Activated gamma-delta T cell (primary cell): ENCODE data around the gene PPIL1.
"Not testable (repeated sequence)": the region's sequence is repeated elsewhere in the genome, so short reads cannot be mapped to it uniquely, and the experiment has no call there.

Experiments used
- DNase-seq: peaks from one replicate; lab custom pipeline; 2025; lab: John Stamatoyannopoulos, UW
- total RNA-seq, 2 donors: gene quantifications; one replicate each; lab custom pipeline; 2026; lab: John Stamatoyannopoulos, UW

Gene PPIL1
- 15.2 to 16.2 reads per million in 2 donors for total RNA-seq

- peak; percentile 38 for DNase-seq
Observed at GRCh38 chr6:36874443-36875249, at the start of gene PPIL1. Gene PPIL1, minus strand, starts transcription at chr6:36874803. Its CDS starts 31 bp downstream, at chr6:36874772.

- no peak for DNase-seq
Observed at GRCh38 chr6:36924131-36924530, 49.5 kb upstream of the PPIL1 start.

- DNase-seq = no peak
Observed at GRCh38 chr6:36920546-36920945, 45.9 kb upstream of the PPIL1 start.

GRCh38 chr6:36920049-36920448 lies 45.4 kb upstream of the PPIL1 start:
- no peak for DNase-seq

GRCh38 chr6:36917541-36918193 lies 43.1 kb upstream of the PPIL1 start:
- DNase-seq = no peak

GRCh38 chr6:36916126-36916525 lies 41.5 kb upstream of the PPIL1 start:
- DNase-seq = no peak

GRCh38 chr6:36915599-36915998 lies 41.0 kb upstream of the PPIL1 start:
- DNase-seq = no peak

GRCh38 chr6:36914227-36914794 lies 39.7 kb upstream of the PPIL1 start:
- no peak for DNase-seq

- no peak for DNase-seq
Observed at GRCh38 chr6:36913082-36913481, 38.5 kb upstream of the PPIL1 start.

- no peak for DNase-seq
Observed at GRCh38 chr6:36912586-36912985, 38.0 kb upstream of the PPIL1 start.

- DNase-seq = no peak
Observed at GRCh38 chr6:36912030-36912454, 37.4 kb upstream of the PPIL1 start.

GRCh38 chr6:36908747-36909146 lies 34.1 kb upstream of the PPIL1 start:
- DNase-seq = no peak

- DNase-seq = no peak
Observed at GRCh38 chr6:36907781-36908180, 33.2 kb upstream of the PPIL1 start.

GRCh38 chr6:36906539-36907325 lies 32.1 kb upstream of the PPIL1 start:
- DNase-seq = no peak

- no peak for DNase-seq
Observed at GRCh38 chr6:36904851-36905393, 30.3 kb upstream of the PPIL1 start.

- no peak for DNase-seq
Observed at GRCh38 chr6:36904114-36904513, 29.5 kb upstream of the PPIL1 start.

- no peak for DNase-seq
Observed at GRCh38 chr6:36897609-36898008, 23.0 kb upstream of the PPIL1 start.

- DNase-seq = no peak
Observed at GRCh38 chr6:36893976-36894932, 19.7 kb upstream of the PPIL1 start.

- DNase-seq = not testable (repeated sequence)
Observed at GRCh38 chr6:36891153-36891552, 16.6 kb upstream of the PPIL1 start.

- no peak for DNase-seq
Observed at GRCh38 chr6:36890112-36890663, 15.6 kb upstream of the PPIL1 start.
